ENCODE measurements around the gene JMJD7.

DNA sequence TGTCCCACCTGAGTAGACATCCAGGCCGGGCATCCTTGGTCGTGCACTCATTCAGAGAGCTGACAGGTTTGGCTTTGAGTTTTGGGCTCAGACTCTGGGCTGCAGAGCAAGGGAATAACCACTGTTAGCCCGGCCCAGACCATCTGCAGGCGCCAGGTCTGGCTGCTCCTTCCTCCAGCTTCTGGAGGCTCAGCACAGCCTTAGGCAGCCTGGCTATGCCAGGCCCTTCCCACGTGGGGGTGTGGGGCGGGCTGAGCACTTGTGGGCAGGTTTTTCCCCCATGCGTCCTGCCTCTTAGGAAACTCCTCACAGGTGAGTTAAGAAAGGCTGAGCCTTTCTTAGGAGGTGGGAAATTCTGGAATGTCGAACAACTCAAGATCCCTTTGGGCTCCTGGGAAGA lies 22.0 kb downstream of the JMJD7 start:
- TF ChIP-seq EZH2 (IDR thresholded peaks at IDR 0.05; ENCODE audit: borderline replicate concordance, insufficient read depth, low read depth, low read length, poor library complexity, severe bottlenecking): no peak
- TF ChIP-seq, protein P1, sequence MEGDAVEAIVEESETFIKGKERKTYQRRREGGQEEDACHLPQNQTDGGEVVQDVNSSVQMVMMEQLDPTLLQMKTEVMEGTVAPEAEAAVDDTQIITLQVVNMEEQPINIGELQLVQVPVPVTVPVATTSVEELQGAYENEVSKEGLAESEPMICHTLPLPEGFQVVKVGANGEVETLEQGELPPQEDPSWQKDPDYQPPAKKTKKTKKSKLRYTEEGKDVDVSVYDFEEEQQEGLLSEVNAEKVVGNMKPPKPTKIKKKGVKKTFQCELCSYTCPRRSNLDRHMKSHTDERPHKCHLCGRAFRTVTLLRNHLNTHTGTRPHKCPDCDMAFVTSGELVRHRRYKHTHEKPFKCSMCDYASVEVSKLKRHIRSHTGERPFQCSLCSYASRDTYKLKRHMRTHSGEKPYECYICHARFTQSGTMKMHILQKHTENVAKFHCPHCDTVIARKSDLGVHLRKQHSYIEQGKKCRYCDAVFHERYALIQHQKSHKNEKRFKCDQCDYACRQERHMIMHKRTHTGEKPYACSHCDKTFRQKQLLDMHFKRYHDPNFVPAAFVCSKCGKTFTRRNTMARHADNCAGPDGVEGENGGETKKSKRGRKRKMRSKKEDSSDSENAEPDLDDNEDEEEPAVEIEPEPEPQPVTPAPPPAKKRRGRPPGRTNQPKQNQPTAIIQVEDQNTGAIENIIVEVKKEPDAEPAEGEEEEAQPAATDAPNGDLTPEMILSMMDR (IDR thresholded peaks at IDR 0.05): no peak

All from B cell (primary cell).